NCI-H69 (cell line): ENCODE measurements around the gene SERP2.

Source experiments
- DNase-seq: peaks from one replicate; lab custom pipeline; 2025; lab: John Stamatoyannopoulos, UW

The SERP2 gene

DNA sequence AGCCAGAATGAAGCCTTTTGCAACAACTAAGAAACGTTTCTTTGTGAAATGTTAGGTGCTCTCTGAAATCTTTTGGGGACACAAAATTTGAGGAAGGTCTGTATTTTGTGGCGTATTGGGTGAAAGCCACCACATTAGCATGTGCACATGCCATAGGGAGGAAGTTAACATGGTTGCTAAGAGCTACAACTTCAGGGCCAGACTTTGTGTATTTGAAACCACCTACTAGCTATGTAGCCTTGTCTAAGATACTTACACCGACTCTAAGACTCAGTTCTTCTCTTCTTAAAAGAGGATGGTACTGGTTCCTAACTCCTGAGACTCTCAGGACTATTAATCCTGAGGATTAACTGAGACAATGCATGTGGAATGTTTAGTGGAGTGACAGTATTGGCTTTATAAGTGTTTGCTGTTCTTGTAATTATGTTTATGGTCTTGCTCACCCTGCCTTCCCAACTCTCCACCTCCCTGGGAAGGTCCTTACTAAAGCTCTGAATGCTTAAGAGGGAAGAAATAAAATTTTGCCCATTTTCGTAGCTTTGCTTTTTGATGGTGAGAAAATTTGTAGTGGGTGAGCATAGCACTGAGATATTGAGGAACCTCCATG is 15.5 kb downstream of the SERP2 start:
- DNase-seq, result no peak

GRCh38 chr13:44389876-44390275 is 16.3 kb downstream of the SERP2 start:
- no peak for DNase-seq

DNA sequence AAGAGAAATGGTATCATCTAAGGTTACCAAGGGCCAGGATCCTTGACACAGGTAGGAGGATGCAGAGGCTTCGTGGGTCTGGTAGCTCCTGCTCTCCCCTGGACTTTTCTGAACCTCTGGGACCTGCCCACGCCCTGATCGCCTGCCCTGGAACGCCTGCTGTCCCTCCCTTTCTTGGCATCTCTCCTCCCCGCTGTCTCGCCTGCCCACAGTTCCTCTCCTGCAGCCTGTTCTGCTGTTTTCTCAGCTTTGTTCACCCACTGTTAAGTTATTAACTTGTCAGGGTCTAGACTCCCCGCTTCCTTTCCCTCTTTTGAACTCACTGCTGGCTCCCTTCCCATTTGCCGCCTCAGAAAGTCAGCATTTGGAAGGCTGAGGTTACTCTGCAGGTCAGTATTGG is 19.8 kb downstream of the SERP2 start:
- DNase-seq, result peak; percentile 82

- DNase-seq, result peak; percentile 30
Measured at GRCh38 chr13:44394658-44395057, 21.0 kb downstream of the SERP2 start.

- DNase-seq, result peak; percentile 18
Measured at GRCh38 chr13:44395976-44396694, 22.5 kb downstream of the SERP2 start.

DNA sequence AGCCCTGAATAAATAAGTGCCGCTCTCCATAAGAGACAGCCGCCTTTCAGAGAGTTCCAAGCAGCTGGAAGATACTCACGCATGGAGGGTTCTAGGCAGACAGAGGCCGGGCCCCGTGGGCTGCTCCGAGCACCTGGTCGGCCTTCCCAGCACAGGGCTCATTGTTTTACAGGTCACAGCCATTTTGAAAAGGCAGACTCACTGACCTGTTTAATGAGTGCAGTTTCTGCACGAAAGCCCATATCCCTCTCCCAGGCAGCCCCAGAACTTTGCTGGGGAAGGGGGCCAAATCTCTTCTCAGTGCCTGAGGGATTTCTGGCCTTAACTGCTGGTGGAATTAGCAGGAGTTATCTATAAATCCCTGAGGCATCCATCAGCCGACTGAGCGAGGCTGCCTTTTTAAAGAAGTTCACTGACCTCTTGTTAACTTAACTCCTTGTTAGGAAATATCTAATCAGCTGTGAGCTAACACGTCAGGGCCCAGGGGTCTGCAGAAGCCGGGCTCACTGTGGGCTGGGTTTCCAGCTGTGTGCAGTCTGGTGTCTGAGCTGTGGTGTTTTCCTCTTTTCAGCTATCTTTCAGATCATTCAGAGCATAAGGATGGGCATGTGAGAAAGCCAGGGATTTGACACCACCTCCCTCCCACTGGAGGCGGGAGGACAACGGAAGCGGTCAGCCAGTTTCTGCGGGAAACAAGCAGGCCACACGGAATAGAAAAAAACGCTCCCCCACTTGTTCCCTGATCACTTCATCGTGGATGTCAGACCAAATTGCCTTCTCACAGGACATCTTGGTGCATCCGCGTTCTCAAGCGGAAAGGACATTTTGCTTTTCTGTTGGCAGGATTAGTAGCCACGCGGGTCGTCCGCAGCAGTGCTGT is 23.3 kb downstream of the SERP2 start:
- DNase-seq, result peak; percentile 67

DNA sequence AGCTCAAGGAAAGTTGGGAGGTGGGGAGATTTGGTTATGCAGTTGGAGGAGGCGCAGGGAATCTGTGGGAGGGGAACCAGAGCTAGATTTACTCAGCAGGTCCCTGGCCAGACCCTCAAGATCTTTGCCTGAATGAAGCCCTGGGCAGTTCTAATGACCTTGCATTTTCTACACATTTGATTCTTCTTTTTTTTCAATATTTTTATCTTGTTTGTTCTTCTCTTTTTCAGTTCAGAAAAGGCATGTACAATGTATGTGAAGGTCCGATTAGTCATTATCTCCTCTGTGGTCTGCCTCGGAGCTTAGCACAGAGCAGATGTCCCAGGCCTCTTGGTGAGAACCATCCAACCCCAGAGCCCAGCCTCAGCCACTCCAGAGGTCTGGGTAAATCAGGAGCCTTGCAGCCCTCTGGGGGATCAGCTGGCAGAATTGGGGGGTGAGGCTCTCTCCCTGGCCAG is 24.2 kb downstream of the SERP2 start:
- no peak for DNase-seq

DNA sequence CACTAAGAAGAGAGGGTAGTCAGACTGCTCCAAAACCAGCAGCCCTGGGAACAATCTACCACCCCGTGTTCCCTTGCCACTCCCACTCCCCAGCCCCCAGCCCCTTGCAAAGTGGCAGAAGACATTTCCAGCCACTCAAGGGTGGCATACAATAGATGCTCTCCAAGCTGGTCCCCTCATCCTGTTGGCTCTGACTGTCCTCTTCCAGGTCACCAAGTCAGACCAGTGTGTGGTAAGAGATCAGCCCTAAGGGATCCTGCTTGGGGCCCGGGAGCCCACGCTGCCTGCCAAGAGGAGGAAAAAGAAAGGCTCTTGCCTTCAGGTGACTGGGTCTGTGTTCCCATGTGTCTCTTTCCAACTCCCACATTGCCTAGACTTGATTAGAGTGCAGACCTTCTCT is 25.0 kb downstream of the SERP2 start:
- no peak for DNase-seq

- DNase-seq, result peak; percentile 93
Measured at GRCh38 chr13:44399074-44399473, 25.4 kb downstream of the SERP2 start.

DNA sequence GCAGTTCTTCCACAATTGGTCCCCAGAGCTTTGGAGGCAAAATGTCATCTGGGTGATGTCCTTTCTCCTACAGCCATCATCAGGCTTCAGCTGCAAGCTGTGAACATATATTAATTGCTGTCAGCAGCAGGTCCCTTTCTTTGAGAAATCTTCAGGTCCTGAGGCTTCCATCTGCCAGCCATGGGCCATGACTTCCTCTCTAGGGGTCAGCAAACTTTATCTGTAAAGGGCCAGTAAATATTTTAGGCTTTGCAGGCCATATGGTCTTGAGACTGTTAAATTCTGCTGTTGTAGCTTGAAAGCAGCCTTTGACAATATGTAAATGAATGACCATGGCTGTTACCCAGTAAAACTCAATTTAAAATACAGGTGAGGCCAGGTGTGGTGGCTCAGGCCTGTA is 27.1 kb downstream of the SERP2 start:
- DNase-seq, result peak; percentile 45

GRCh38 chr13:44401577-44401976 is 28.0 kb downstream of the SERP2 start:
- DNase-seq, result peak; percentile 28

DNA sequence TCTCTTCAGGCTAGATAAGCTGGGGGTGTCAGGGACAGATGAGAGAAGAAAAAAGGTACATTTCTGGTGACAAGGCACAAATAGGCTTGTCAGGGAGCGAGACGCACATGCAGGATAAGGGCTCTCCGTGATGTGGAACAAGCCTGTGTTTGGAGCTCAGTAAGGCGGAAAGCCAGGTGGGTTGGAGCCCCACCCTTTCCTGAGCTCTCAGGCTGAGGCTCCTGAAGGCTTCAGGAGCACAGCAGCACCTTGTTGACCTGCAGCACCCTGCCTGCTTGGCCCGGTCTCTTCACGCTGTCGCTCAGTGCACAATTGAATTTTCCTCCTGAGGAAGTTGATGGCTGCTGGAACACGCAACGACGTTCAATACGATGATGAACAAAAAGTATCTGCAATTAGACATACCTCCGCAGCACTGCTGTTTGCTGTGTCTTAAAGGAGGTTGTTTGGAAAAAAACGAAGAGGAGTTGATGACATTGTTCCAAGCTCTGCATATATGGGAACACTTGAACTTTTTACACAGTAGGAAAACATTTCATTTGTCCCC is 29.3 kb downstream of the SERP2 start:
- DNase-seq, result peak; percentile 80

DNA sequence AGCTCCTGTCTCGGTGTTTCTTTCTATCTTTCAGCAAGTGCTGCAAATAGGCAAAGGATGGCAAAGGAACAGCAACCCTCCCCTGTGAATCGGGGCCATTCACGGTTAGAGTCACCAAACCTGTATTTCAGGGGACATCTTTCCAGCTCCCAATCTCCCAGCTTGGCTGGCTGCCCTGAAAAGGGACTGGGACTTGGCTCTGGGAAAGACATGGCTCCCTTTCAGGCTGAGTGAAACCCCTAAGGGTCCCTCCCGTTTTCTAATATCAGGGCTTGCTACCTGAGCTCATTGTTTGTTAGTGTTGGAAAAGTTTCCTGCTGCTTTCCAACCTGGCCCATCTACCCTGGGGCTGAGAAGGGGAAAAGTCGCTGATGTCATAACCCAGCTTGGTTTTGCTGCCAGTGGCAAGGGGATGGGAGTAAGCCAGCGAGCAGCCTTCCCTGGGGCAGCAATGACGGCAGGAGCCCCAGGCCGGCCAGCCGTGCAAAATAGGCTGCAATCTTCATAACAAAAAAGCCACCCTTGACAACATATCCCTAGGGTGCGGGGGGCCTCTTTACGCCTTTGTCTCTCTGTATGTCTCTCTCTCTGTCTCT is 29.9 kb downstream of the SERP2 start:
- peak; percentile 93 for DNase-seq

DNA sequence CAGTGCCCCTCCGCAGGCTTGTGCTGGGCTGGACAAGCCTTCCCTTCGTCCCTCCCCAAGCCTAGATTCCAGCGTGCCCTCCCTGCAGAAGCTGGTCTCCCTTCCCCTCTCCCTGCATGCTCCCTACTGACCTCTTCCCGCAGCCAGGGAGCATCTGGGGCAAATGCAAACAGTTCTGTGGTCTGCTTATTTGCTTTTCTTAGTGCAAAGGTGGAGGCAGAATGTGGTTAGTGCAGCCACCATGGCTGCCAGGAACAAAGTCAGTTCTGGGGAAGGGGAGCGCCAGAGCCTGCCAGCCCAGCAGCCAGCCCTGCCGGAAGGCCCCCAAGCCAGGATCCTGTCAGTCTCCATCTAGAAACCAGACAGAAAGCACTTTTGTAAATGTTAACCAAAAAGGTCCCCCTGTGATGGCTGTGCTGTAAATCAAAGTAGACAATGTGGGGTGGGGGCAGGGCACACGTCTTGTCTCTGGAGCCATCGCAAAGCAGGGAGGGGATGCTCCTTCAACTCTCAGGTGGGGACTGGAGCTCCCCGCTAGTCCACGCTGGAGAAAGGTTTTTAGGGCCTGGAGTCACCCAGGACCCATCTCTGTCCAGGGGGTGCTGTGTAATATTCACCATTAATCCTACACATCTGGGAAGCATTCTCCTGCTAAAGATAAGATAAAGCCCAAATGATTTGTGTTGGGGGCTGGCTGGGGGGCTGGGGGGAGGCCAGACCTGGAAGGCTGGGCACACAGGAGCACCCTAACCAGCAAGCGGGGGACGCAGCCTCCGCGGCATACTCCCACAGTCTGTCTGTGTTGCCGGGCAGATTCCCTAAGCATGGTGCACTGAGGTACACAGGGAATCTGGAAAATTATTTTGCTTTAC is 30.9 kb downstream of the SERP2 start:
- peak; percentile 85 for DNase-seq

DNA sequence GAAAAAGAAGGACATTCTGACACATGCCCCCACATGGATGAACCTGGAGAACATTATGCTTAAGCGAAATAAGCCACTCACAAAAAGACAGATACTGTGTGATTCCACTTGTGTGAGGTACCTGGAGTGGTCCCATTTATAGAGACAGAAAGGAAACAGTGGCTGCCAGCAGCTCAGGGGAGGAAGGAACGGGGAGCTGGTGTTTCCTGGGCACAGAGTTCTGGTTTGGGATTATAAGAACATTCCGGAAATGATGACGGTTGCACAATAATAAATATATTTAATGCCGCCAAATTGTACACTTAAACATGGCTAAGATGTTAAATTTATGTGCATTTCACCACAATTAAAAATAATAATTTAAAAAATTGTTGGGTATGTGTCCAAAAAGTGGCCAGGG is 33.0 kb downstream of the SERP2 start:
- DNase-seq, result no peak

DNA sequence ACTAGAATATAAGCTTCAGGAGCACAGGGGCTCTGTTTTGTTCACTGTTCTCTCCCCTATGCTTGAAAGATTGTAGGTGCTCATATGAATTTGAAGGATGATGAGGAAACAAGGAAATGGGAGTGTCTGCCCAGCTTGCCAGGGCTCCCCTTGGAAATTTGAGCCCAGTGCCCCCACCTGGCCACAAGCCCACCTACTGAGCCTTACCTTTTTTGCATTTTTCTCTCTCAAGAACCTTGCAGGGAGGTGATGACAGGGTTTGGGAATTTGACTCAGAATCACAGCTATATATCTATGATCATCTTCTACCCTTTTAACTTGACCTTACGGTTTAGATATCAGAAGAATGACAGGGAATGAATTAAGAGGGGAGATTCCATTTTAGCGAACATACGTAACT is 33.8 kb downstream of the SERP2 start:
- DNase-seq, result peak; percentile 54

GRCh38 chr13:44407891-44408290 is 34.3 kb downstream of the SERP2 start:
- peak; percentile 17 for DNase-seq

DNA sequence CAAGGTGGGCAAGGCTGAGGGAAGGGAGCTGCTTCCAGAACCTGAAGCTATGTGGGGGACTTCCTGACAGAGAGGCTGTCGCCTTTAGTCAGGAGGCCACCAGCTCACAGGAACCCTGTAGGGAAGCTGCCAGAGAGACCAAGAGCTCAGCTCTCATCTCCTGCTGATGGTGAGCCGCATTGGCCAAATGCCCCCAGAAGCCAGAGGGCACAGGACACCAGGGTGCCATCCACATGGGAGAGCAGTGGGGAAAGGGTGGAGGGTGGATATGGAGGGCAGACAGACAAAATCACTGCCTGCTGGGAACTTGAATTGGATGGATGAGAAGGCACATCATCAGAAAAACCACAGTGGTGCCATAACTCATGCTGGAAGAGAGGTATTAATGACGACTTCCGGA is 36.0 kb downstream of the SERP2 start:
- no peak for DNase-seq

DNA sequence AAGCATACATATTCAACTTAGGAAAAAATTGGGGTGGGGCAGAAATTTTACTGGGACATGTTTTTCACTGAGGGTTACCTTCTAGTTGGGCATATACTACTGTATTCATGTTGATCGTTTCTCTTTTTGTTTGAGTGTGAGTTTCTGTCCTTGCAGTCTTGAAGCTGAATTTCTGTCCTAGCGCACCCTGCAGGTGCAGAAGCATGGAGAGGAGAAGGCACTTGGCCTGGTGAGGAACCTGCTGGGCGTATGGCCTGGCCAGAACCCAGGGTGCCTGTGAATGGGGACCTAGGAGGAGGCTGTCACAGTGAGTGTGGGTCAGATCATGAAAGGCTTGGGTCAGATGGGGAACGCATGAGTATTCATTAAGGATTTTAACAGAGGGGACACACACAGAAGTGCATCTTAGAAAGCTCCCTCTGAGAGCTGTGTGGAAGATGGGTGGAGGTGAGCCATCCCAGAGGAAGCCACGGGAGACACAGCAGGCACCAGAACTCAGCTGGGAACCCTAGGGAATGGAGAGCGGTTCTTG is 36.8 kb downstream of the SERP2 start:
- DNase-seq, result no peak

- no peak for DNase-seq
Measured at GRCh38 chr13:44411841-44412240, 38.2 kb downstream of the SERP2 start.
